ENCODE results near the gene CARNS1. TPM values are rescaled to one million over a fixed set of nuclear protein-coding genes. Genes with fewer than 3 reads are reported as not detected.
A peak's percentile ranks its signal among the peaks of the same experiment; 100 is the strongest.

The CARNS1 gene
- total and polyA plus RNA-seq, 2 of the 13 experiments (the other 11 are each of a cell fraction or from before 2014, with no cell fraction given), result not detected

- Histone ChIP-seq H2AFZ (ENCODE audit: low read length) (no peak overlapping the region), H3K4me1 (ENCODE audit: insufficient read depth, low read length) (peaks cover 10% of the 10 kb centered on the region), H3K36me3 (replicated peaks in 1 of 2; ENCODE audit: control insufficient read depth in 1 of 2, insufficient read depth in 2 of 2, low read length in 2 of 2) (no peaks in the 10 kb centered on the region), H3K4me3 (replicated peaks in 1 of 3; ENCODE audit: insufficient read depth in 1 of 3, low read depth in 2 of 3, low read length in 3 of 3) (no peak overlapping the region), H3K4me2 (ENCODE audit: low read depth, low read length) (no peak overlapping the region), H3K9ac (ENCODE audit: insufficient read depth, low read depth, low read length) (no peak overlapping the region), H4K20me1 (ENCODE audit: insufficient read depth, low read length) (no peaks in the 10 kb centered on the region), H3K27me3 (ENCODE audit: control insufficient read depth in 1 of 2, insufficient read depth in 2 of 2, low read length in 2 of 2) (peaks cover 14 to 53% of the 10 kb centered on the region in 2 experiments; a peak in 4 of 5 replicates), H3K27ac (ENCODE audit: extremely low read length, insufficient read depth, low read length) (no peak overlapping the region), H3K79me2 (ENCODE audit: insufficient read depth, low read length) (no peaks in the 10 kb centered on the region), H3K9me3 (ENCODE audit: low read length) (no peaks in the 10 kb centered on the region)
- 79% methylated on average over 10 of the region's 19 CpGs for WGBS (ENCODE audit: low lambda C conversion rate)
- CTCF ChIA-PET (ENCODE audit: low intra/inter-chr PET ratio, low total read pairs), result no interaction called here
- no peak for TF ChIP-seq SNRNP70 (IDR thresholded peaks at IDR 0.05; ENCODE audit: low read depth, low read length)
- no TSS peak for BruUV-seq (replicated peaks)
- DNase-seq (ENCODE audit: low spot score) (no peak), FAIRE-seq (no peak), ATAC-seq (no peak)
- POLR2A ChIA-PET, result no interaction called here
- in situ Hi-C loops (cut with HindIII; ENCODE audit: extremely low pct_ligation_motif_present, low pct_unique_long_range_greater_than_20kb), result no loop called here
- intact Hi-C loops (cut with micrococcal nuclease; ENCODE audit: unreplicated experiment), result no loop called here
Measured at GRCh38 chr11:67458266-67458665, 42.8 kb downstream of the CARNS1 start.

GRCh38 chr11:67463186-67463585 lies 47.7 kb downstream of the CARNS1 start:
- no peaks in the 10 kb centered on the region for H4K20me1 ChIP-seq (ENCODE audit: insufficient read depth, low read length)
- in situ Hi-C loops (cut with HindIII; ENCODE audit: extremely low pct_ligation_motif_present, low pct_unique_long_range_greater_than_20kb), result loop anchor here (5.0 kb wide), 1 partner anchor 36 kb away; the partner anchor contains the start of gene RPS6KB2
- no peaks in the 10 kb centered on the region for H3K79me2 ChIP-seq (ENCODE audit: insufficient read depth, low read length)
- H3K27ac ChIP-seq (ENCODE audit: extremely low read length, insufficient read depth, low read length), result no peak overlapping the region
- TF ChIP-seq ZNF780A (CRISPR knock-in tag; IDR thresholded peaks at IDR 0.05), result no peak
- TF ChIP-seq ZNF766 (CRISPR knock-in tag; IDR thresholded peaks at IDR 0.05; ENCODE audit: borderline replicate concordance), result 0 out of 2 replicates have a peak, but pooled peaks have one; percentile 5
- H3K9ac ChIP-seq (ENCODE audit: insufficient read depth, low read depth, low read length), result no peak overlapping the region
- no peak overlapping the region for H3K4me3 ChIP-seq (replicated peaks in 1 of 3; ENCODE audit: insufficient read depth in 1 of 3, low read depth in 2 of 3, low read length in 3 of 3)
- peaks cover 47% of the 10 kb centered on the region for H3K4me1 ChIP-seq (ENCODE audit: insufficient read depth, low read length)
- no peaks in the 10 kb centered on the region for H3K36me3 ChIP-seq (replicated peaks in 1 of 2; ENCODE audit: control insufficient read depth in 1 of 2, insufficient read depth in 2 of 2, low read length in 2 of 2)
- H3K27me3 ChIP-seq (ENCODE audit: control insufficient read depth in 1 of 2, insufficient read depth in 2 of 2, low read length in 2 of 2), result peaks cover 0 to 11% of the 10 kb centered on the region in 2 experiments; a peak in 2 of 5 replicates
- intact Hi-C loops (cut with micrococcal nuclease; ENCODE audit: unreplicated experiment), result no loop called here
- POLR2A ChIA-PET, result no interaction called here
- WGBS (ENCODE audit: low lambda C conversion rate), result 93% methylated on average over 10 of the region's 10 CpGs
- no peak overlapping the region for H3K4me2 ChIP-seq (ENCODE audit: low read depth, low read length)
- no peak for FAIRE-seq
- no peaks in the 10 kb centered on the region for H3K9me3 ChIP-seq (ENCODE audit: low read length)
- no TSS peak for BruUV-seq (replicated peaks)
- no peak for ATAC-seq
- CTCF ChIA-PET (ENCODE audit: low intra/inter-chr PET ratio, low total read pairs), result no interaction called here
- no peak for DNase-seq (ENCODE audit: low spot score)
- H2AFZ ChIP-seq (ENCODE audit: low read length), result no peak overlapping the region
